GM23338 (cell line): Measurements from ENCODE around the gene GLMP. TPM values are rescaled to one million over a fixed set of nuclear protein-coding genes. Genes with fewer than 3 reads are reported as not detected.

ENCODE experiments used
- CREB1 ChIP-seq: fragments of 250-450 bp; sonication (Bioruptor Pico); IDR thresholded peaks from 2 replicates; pipeline ENCODE4 v1.5.0; 2020; ENCODE audit warnings: low read depth, mild to moderate bottlenecking, moderate library complexity
- CTCF ChIP-seq, 2 experiments: fragments of 200-600 bp in 1 of 2; sonication (generic) in 1 of 2; conservative IDR thresholded peaks; 2 replicates each; pipeline versions ENCODE4 v1.5.1 to v1.6.1; 2016 to 2017; ENCODE audit warnings: antibody characterized with exemption in 2 of 2, low read depth in 2 of 2, mild to moderate bottlenecking in 2 of 2, moderate library complexity in 1 of 2
- EZH2 ChIP-seq: fragments of 200-600 bp; sonication (generic); IDR thresholded peaks from one replicate; pipeline ENCODE4 v1.8.0; 2017; ENCODE audit warnings: antibody characterized with exemption, mild to moderate bottlenecking, low read depth; ENCODE audit not compliant: unreplicated experiment
- NANOG ChIP-seq: IDR thresholded peaks from 2 replicates; pipeline ENCODE4 v1.6.1; 2016; ENCODE audit warnings: antibody characterized with exemption, borderline replicate concordance
- REST ChIP-seq: IDR thresholded peaks from one replicate; pipeline ENCODE4 v1.6.1; 2018; ENCODE audit warnings: antibody characterized with exemption; ENCODE audit not compliant: unreplicated experiment
- polyA plus RNA-seq: library from polyadenylated mRNA; unstranded; fragments of >200 nt; fragmentation: Nextera tagmentation; extraction: Ambion mirVana; gene quantifications from 2 replicates; pipeline ENCODE4 v1.2.1, GENCODE V29; 2016
- total RNA-seq: library from RNA; depleted of rRNA; stranded (reverse); fragments of >200 nt; shearing (Covaris generic); gene quantifications from 2 replicates; pipeline ENCODE4 v1.2.3, GENCODE V29; 2014; rRNA removed

Gene GLMP
- total and polyA plus RNA-seq, 2 experiments from 2014 or later: 33.6 to 41.9 TPM

GRCh38 chr1:156242738-156243137, 52.7 kb downstream of the GLMP start (continued):
- TF ChIP-seq CTCF (conservative IDR thresholded peaks at IDR 0.05; ENCODE audit: low read depth in 2 of 2): no peak
- TF ChIP-seq CREB1: no peak
- no peak for TF ChIP-seq REST
- no peak for TF ChIP-seq EZH2
- no peak for TF ChIP-seq NANOG

Other genes starting within 250 kb of the GLMP start
- gene UBQLN4, start 241.9 kb downstream of the GLMP start, total RNA-seq: 28.4 and 30.5 TPM in 2 replicates
- 10.0 and 11.2 TPM in 2 replicates for gene UBQLN4, start 241.9 kb downstream of the GLMP start, polyA plus RNA-seq
- 35.2 and 67.3 TPM in 2 replicates for gene LAMTOR2, start 240.9 kb downstream of the GLMP start, total RNA-seq
- 108 and 113 TPM in 2 replicates for gene LAMTOR2, start 240.9 kb downstream of the GLMP start, polyA plus RNA-seq
- 21.3 and 30.0 TPM in 2 replicates for gene RAB25, start 234.5 kb downstream of the GLMP start, total RNA-seq
- 42.7 and 47.3 TPM in 2 replicates for gene RAB25, start 234.5 kb downstream of the GLMP start, polyA plus RNA-seq
- 31.5 and 38.1 TPM in 2 replicates for gene MEX3A, start 213.2 kb downstream of the GLMP start, total RNA-seq
- gene MEX3A, start 213.2 kb downstream of the GLMP start, polyA plus RNA-seq: 18.5 and 19.7 TPM in 2 replicates
- 56.3 and 68.9 TPM in 2 replicates for gene LMNA, start 181.0 kb downstream of the GLMP start, total RNA-seq
- 35.5 and 38.9 TPM in 2 replicates for gene LMNA, start 181.0 kb downstream of the GLMP start, polyA plus RNA-seq
- 17.0 and 20.2 TPM in 2 replicates for gene SEMA4A, start 142.1 kb downstream of the GLMP start, total RNA-seq
- gene SEMA4A, start 142.1 kb downstream of the GLMP start, polyA plus RNA-seq: 5.5 and 5.6 TPM in 2 replicates
- 19.9 and 25.1 TPM in 2 replicates for gene SLC25A44, start 101.6 kb downstream of the GLMP start, total RNA-seq
- gene SLC25A44, start 101.6 kb downstream of the GLMP start, polyA plus RNA-seq: 7.0 and 7.6 TPM in 2 replicates
- 86.1 and 112 TPM in 2 replicates for gene PMF1, start 82.7 kb downstream of the GLMP start, total RNA-seq
- 118 and 120 TPM in 2 replicates for gene PMF1, start 82.7 kb downstream of the GLMP start, polyA plus RNA-seq
- gene BGLAP, start 53.5 kb downstream of the GLMP start, total RNA-seq: 0.42 and 2.7 TPM in 2 replicates
- 0.36 and 1.2 TPM in 2 replicates for gene BGLAP, start 53.5 kb downstream of the GLMP start, polyA plus RNA-seq
- 3.3 and 4.2 TPM in 2 replicates for gene PAQR6, start 47.6 kb downstream of the GLMP start, total RNA-seq
- gene PAQR6, start 47.6 kb downstream of the GLMP start, polyA plus RNA-seq: 2.4 and 2.6 TPM in 2 replicates
- 109 and 118 TPM in 2 replicates for gene SMG5, start 12.9 kb downstream of the GLMP start, total RNA-seq
- 21.3 and 25.9 TPM in 2 replicates for gene SMG5, start 12.9 kb downstream of the GLMP start, polyA plus RNA-seq
- 0.66 and 0.97 TPM in 2 replicates for gene TMEM79, start 11.4 kb downstream of the GLMP start, total RNA-seq
- 1.3 and 1.5 TPM in 2 replicates for gene TMEM79, start 11.4 kb downstream of the GLMP start, polyA plus RNA-seq
- not detected in 2 replicates for gene VHLL, start 3.6 kb upstream of the GLMP start, total RNA-seq
- not detected in 2 replicates for gene VHLL, start 3.6 kb upstream of the GLMP start, polyA plus RNA-seq
- 526 and 618 TPM in 2 replicates for gene CCT3, start 42.6 kb upstream of the GLMP start, total RNA-seq
- 405 and 410 TPM in 2 replicates for gene CCT3, start 42.6 kb upstream of the GLMP start, polyA plus RNA-seq
- 0.66 and 2.5 TPM in 2 replicates for gene TSACC, start 42.8 kb upstream of the GLMP start, total RNA-seq
- 9.3 and 9.8 TPM in 2 replicates for gene TSACC, start 42.8 kb upstream of the GLMP start, polyA plus RNA-seq
- 1.6 and 1.7 TPM in 2 replicates for gene RHBG, start 73.5 kb upstream of the GLMP start, total RNA-seq
- gene RHBG, start 73.5 kb upstream of the GLMP start, polyA plus RNA-seq: 1.2 and 2.1 TPM in 2 replicates
- gene MEF2D, start 205.1 kb upstream of the GLMP start, total RNA-seq: 9.7 and 15.5 TPM in 2 replicates
- gene MEF2D, start 205.1 kb upstream of the GLMP start, polyA plus RNA-seq: 10.4 and 10.6 TPM in 2 replicates